ENCODE results near the gene KMT2A. TPM values are rescaled to one million over a fixed set of nuclear protein-coding genes. Genes with fewer than 3 reads are reported as not detected.

Gene KMT2A
- total RNA-seq, 1 donor from 2014 or later: 34.4 TPM

- DNase-seq: no peak
These were observed 97.8 kb downstream of the KMT2A start for GRCh38 chr11:118533769-118534729.

- DNase-seq: no peak
These were observed 99.0 kb downstream of the KMT2A start for GRCh38 chr11:118535261-118535660.

DNA sequence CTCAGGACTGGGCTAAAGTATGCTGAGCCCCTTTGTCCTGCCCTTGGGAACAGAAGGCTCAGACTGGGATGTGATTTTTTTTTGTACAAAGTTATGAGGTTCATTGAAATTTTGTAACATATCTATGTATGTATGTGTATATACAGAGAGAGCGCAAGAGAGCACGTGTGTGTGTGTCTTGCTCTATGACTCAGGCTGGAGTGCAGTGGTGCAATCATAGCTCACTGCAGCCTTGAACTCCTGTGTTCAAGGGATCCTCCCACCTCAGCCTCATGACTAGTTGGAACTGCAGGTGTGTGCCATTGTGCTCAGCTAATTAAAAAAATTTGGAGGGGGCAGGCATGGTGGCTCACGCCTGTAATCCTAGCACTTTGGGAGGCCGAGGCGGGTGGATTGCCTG, 100.4 kb downstream of the KMT2A start:
- no peak for DNase-seq

GRCh38 chr11:118537409-118537980, 101.2 kb downstream of the KMT2A start:
- peak; percentile 15 for DNase-seq

- DNase-seq: no peak
These were observed 107.8 kb downstream of the KMT2A start for GRCh38 chr11:118544010-118544646.

DNA sequence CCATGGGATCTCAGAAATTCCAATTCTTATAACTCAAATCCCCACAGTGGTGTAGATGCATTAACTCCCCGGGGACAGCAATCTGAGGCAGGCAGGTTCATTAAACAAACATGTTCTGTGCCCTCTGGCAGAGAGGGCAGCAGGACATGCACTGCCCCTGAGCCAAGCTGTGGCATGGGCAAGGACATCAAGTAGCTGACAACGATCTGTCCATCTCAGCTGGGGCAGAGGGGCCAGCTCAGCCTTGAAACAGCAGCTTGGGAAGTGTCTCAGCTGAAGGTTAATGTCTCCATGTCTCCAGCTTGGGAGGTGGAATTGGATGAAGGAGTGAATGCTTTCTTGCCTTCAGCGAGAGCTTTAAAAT, 108.3 kb downstream of the KMT2A start:
- DNase-seq: no peak

DNA sequence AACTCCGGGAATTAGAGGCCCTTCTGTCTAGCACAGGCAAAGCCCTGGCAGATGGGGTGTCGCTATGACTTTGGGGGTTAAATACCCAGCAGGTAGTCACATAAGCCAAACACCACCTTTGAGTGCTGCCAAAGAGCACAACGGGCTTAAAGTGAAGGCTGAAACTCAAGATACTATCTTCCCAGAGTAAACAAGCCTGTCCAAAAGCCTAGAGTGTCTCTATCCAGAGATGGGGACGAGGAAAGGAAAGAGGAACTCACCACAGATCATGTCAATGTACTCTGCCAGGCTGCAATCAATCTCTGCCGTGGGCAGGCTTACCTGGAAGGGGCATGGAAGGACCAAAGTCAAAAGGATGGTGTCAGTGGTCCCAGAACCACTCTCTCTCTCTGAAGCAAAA, 109.2 kb downstream of the KMT2A start:
- no peak for DNase-seq

DNA sequence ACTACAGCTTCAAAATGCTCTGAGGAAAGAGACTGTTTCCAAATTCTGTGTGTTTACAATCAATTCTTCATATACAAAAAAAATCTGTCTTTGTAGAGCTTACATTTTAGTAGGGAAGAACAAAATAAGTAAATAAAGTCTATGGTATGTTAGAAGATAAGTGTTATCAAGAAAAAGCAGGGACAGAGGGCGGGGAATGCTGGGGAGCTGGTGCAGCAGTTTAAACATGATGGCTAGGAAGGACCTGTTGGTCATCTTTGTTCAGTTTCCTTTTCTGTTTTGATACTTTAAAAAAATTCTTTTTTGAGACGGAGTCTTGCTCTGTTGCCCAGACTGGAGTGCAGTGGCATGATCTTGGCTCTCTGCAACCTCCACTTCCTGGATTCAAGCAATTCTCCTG, 110.8 kb downstream of the KMT2A start:
- no peak for DNase-seq

- no peak for DNase-seq
These were observed 116.0 kb downstream of the KMT2A start for GRCh38 chr11:118552341-118552740.

DNA sequence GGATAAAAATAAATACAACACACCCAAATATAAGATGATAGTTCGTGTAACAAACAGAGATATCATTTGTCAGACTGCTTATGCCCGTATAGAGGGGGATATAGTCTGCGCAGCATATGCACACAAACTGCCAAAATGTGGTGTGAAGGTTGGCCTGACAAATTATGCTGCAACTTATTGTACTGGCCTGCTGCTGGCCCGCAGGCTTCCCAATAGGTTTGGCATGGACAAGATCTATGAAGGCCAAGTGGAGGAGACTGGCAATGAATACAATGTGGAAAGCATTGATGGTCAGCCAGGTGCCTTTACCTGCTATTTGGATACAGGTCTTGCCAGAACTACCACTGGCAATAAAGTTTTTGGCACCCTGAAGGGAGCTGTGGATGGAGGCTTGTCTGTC, 124.5 kb downstream of the KMT2A start:
- no peak for DNase-seq

DNA sequence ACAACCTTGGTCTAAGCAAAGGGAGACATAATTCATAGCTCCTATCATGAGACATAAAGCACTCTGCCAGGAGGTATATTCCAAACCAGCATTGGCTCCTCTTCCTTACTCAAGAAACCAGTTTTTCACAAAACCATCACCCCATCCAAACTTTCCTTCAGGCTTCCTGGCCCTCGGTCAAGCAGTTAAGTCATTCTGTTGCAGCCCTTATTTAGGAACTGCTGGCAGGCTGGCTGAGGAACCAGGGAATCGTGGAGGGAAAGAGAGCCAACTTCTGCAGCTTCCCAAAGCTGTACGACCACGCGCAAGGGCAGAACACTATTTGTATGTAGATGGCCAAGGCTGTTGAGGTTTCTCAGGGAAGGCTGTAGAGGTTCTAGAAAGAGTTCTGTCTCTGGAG, 128.8 kb downstream of the KMT2A start:
- DNase-seq: peak; percentile 7

DNA sequence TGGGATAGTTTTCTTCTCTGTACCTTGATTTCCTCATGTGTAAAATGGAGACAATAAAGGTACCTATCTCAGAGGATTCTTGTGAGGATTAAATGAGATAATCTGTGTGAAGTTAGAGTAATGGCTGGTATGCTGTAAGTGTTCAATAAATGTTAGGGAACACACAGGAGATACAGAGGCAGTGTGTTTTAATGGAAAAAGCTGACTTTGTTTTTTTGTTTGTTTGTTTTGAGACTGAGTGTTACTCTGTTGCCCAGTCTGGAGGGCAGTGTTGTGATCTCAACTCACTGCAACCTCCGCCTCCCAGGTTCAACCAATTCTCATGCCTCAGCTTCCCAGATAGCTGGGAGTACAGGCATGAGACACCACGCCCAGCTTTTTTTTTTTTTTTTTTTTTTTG, 133.4 kb downstream of the KMT2A start:
- no peak for DNase-seq

- no peak for DNase-seq
These were observed 134.5 kb downstream of the KMT2A start for GRCh38 chr11:118570787-118571186.

GRCh38 chr11:118571701-118572060, 135.4 kb downstream of the KMT2A start:
- peak; percentile 27 for DNase-seq

- peak; percentile 84 for DNase-seq
These were observed 136.0 kb downstream of the KMT2A start, which contains the start of gene ARCN1 for GRCh38 chr11:118572061-118572980. Gene ARCN1, plus strand, starts transcription at chr11:118572409. Its CDS starts 139 bp downstream, at chr11:118572548.

- peak; percentile 71 for DNase-seq
These were observed 136.8 kb downstream of the KMT2A start for GRCh38 chr11:118572981-118573550.

- DNase-seq: no peak
These were observed 138.3 kb downstream of the KMT2A start for GRCh38 chr11:118574636-118575035.

Other genes with a start within 250 kb of the KMT2A start
- gene JAML, start 211.5 kb upstream of the KMT2A start, total RNA-seq: under 0.01 TPM in 1 of 2 replicates, not detected in the other
- 7.3 and 8.7 TPM in 2 replicates for gene MPZL3, start 184.1 kb upstream of the KMT2A start, total RNA-seq
- 73.5 and 98.5 TPM in 2 replicates for gene MPZL2, start 172.2 kb upstream of the KMT2A start, total RNA-seq
- gene CD3E, start 131.8 kb upstream of the KMT2A start, total RNA-seq: not detected in 2 replicates
- not detected in 2 replicates for gene CD3D, start 93.8 kb upstream of the KMT2A start, total RNA-seq
- gene CD3G, start 92.1 kb upstream of the KMT2A start, total RNA-seq: not detected in 2 replicates
- 32.5 and 43.3 TPM in 2 replicates for gene UBE4A, start 76.9 kb upstream of the KMT2A start, total RNA-seq
- gene ATP5MG, start 34.9 kb upstream of the KMT2A start, total RNA-seq: 46.4 and 58.9 TPM in 2 replicates
- gene TTC36, start 91.0 kb downstream of the KMT2A start, total RNA-seq: 2.5 and 3.2 TPM in 2 replicates
- 29.6 and 36.1 TPM in 2 replicates for gene TMEM25, start 94.7 kb downstream of the KMT2A start, total RNA-seq
- gene IFT46, start 129.4 kb downstream of the KMT2A start, total RNA-seq: 18.7 and 23.3 TPM in 2 replicates
- 102 and 180 TPM in 2 replicates for gene ARCN1, start 135.9 kb downstream of the KMT2A start, total RNA-seq
- gene PHLDB1, start 171.1 kb downstream of the KMT2A start, total RNA-seq: 38.8 and 47.8 TPM in 2 replicates
- not detected in 2 replicates for gene TREH, start 243.2 kb downstream of the KMT2A start, total RNA-seq

Measured in dermis blood vessel endothelial cell (primary cell).